HG02884 (cell line): ENCODE data around the gene ZNF22.
A peak's percentile ranks its signal among the peaks of the same experiment; 100 is the strongest.
"Not testable (repeated sequence)": the region's sequence is repeated elsewhere in the genome, so short reads cannot be mapped to it uniquely, and the experiment has no call there.

Source experiments
- ATAC-seq: cut with Tn5 transposase; IDR thresholded peaks from one replicate; pipeline ENCODE4 v1.9.1; 2021; ENCODE audit warnings: mild to moderate bottlenecking, moderate library complexity; ENCODE audit not compliant: unreplicated experiment

ZNF22 gene

DNA sequence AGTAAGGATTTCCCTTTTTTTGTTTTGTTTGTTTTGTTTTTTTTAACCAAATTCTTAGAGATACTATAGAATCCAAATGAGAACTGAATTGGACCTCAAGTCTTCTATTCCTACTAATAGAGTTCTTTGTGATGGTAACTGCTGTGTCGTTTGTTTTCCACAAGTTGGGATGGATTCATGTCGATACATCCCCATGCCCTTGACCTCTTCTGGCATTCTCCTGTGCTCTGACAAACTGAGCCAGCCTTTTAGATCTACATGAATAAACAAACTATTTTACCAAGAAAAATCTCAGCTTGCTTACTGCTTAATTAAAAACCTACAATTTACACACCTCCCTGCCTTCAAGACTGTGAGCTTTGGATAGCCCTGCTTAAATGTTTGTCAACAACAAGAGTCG is 3.9 kb downstream of the ZNF22 start:
- ATAC-seq, result no peak

GRCh38 chr10:45005284-45005683 is 4.6 kb downstream of the ZNF22 start:
- no peak for ATAC-seq

GRCh38 chr10:45006276-45007030 is 5.7 kb downstream of the ZNF22 start:
- ATAC-seq, result no peak

DNA sequence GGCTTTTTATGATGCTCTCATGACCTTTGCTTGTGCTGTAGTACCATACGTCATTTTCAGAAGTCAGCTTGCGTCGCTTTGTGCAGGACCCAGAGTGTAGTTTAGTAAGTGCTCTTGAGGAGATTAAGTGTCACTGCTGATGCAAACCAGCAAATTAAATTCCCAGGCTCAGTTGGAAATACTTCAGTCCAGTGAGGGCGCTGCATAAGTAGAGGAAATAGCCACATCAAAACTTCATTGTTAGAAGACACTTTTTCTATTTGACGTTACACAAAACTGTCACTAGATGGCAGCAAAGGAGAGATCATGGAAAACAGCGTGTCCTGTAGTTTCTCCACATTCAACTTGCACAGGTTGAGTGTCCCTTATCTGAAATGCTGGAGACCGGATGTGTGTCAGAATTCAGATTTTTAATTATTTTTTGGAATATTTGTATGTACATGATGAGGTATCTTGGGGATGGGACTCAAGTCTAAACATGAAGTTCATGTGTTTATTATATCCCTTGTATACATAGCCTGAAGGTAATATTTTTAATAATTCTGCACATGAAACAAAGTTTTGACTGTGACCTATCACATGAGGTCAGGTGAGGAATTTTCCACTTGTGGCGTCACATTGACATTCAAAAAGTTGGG is 7.9 kb downstream of the ZNF22 start:
- peak; percentile 91 for ATAC-seq

GRCh38 chr10:45014557-45014956 is 13.8 kb downstream of the ZNF22 start:
- ATAC-seq, result not testable (repeated sequence)

- ATAC-seq, result no peak
Measured at GRCh38 chr10:45015590-45015989, 14.9 kb downstream of the ZNF22 start.

DNA sequence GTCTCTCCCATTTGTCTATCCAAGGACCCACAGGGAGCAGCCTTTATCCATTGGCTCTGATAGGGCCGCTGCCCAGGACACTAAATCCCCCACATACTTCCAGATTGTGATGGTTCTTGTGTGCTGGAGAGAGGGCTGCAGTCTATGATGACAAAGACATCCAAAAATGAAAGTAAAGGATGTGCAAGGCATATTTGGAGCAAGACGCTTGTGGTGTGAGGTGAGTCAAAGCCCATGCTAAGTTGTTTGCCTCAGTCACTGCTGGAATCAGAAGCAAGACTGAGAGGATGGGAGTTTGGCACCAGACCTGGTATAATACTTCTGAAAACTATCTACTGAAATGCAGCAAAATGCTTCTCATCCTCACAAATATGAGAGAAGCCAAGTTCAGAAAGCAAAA is 22.7 kb downstream of the ZNF22 start:
- ATAC-seq, result no peak

DNA sequence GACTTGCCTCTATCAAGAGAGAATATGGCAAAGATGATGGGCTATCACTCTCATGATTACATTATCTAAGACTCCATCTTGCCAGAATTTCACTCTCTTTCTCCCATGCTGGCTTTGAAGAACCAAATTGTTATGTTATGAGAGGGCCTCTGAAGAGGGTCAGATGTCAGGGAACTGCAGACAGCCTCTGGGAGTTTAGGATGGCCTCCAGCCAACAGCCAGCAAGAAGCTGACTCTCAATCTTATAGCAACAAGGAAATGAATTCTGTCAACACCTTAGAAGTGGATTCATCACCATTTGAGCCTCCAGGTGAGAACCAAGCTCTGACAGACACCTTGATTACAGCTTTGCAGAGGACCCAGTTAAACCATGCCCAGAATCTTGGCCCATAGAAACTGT is 33.6 kb downstream of the ZNF22 start:
- no peak for ATAC-seq

DNA sequence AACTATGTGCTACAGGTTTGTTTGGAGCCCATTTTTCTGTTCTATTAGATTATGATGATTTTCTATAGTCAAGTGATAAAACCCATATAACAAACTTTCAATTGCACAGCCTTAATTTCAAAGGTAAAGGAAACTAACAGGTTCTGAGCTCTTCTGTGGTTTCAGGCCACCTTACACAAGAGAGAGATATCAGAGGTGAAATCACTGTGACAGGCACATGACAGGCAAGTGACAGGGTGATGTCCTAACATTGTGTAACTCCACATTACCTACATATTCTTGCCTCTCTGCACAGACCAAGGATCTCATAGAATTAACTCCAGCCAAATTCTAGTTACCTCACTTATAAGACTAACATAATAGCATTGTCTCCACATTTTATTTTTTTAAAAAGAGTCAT is 35.0 kb downstream of the ZNF22 start:
- no peak for ATAC-seq

- ATAC-seq, result no peak
Measured at GRCh38 chr10:45040921-45041542, 40.3 kb downstream of the ZNF22 start.

DNA sequence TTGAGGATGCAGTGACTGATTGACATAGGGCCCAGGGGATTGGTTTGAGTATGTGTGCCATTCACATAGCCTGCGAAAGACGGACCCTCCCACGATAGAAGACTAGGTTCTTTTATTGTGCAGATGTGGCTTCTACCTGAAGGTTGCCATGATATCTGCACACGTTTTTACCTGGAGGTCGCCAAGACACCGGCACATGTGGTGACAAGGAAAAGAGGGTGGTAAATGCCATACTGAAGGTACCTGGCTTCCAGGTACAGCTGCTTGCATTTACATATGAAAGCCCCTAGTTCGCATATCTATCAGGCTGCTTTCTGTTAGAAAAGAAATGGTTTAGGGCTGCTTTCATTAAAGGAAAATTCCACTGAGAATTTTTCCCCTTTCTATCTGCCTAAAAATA is 43.6 kb downstream of the ZNF22 start:
- ATAC-seq, result no peak

DNA sequence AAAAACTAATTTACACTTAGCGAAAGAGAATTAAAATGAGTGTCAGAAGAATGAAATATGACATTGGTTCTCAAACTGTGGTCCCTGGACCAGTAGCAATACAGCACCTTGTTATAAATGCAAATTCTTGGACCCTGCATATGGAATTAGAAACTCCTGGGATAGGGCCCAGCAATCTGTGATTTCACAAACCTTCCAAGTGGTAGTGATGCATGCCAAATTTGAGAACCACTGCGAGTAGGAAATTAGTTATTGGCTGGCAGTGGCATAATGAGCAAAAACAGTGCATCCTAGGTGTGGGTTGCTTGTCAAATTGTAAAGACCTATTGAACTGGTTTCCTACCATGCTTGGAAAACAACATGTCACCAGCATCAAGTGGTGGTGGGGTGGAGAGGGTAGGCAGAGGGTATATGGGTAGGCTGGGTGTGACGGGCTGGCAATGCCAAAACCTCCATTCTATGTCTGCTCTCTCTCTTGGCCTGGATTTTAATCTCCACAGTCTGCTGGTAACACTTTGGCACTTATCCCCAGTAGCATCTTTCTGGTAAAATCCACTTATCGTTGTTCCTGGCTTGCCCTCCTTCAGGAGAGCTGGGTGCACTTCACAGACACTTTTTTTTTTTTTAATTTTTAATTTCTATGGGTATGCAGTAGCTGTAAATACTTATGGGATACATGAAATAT is 50.0 kb downstream of the ZNF22 start:
- no peak for ATAC-seq

DNA sequence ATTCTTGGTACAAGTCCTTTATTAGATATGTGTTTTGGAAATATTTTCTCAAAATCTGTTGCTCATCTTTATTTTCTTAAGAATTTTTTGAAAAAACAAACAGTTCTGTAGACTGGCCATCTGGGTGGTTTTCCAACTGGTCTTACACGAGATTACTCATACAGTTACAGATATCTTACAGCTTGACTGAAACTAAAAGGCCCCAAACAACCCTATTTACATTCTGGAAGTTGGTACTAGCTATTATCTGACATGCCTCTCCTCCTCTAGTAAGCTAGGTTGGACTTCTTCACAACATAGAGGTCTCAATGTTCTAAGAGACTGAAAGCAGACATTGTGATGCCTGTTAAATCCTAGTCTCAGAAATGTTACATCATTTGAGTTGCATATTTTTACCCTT is 52.0 kb downstream of the ZNF22 start:
- ATAC-seq, result peak; percentile 73

DNA sequence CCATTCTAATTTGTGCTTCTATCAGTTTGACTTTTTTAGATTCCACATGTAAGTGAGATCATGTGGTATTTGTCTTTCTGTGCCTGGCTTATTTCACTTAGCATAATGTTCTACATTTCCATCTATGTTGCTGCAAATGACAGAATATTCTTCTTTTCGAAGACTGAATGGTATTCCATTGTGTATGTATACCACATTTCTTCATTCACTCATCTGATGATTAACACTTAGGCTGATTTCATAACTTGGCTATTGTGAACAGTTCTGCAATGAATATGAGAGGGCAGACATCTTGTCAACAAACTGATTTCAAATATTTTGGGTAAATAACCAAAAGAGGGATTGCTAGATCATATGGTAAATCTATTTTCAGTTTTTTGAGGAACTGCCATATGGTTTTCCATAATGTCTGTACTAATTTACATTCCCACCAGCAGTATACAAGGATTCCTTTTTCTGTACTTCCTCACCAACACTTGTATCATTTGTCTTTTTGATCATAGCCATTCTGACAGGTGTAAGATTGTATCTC is 52.9 kb downstream of the ZNF22 start:
- no peak for ATAC-seq
